Stimulated activated CD4-positive, alpha-beta T cell treated with anti-CD3 and anti-CD28 coated beads, Interleukin-15, amount 100 ng/mL, for 1 hour (primary cell): ENCODE measurements around the gene LGALS1.
"Not testable (repeated sequence)": the region's sequence is repeated elsewhere in the genome, so short reads cannot be mapped to it uniquely, and the experiment has no call there.

ENCODE experiments used
- DNase-seq, 2 donors: peaks; one replicate each; pipeline ENCODE4 v3.0.0-alpha.2; 2020; ENCODE audit warnings: low read depth in 1 of 2, low spot score in 1 of 2

The LGALS1 gene

GRCh38 chr22:37716708-37717107, 41.3 kb downstream of the LGALS1 start:
- no peak for DNase-seq

- DNase-seq: not testable (repeated sequence)
These were observed 41.8 kb downstream of the LGALS1 start for GRCh38 chr22:37717235-37717634.

GRCh38 chr22:37717746-37718305, 42.4 kb downstream of the LGALS1 start:
- DNase-seq: not testable (repeated sequence)

GRCh38 chr22:37725551-37726240, 50.3 kb downstream of the LGALS1 start:
- DNase-seq: no peak

GRCh38 chr22:37726241-37726887, 50.9 kb downstream of the LGALS1 start:
- no peak for DNase-seq

- no peak for DNase-seq
These were observed 53.2 kb downstream of the LGALS1 start for GRCh38 chr22:37728620-37729019.
